GM12875 (cell line): ENCODE data around the gene NAIF1.
A peak's percentile ranks its signal among the peaks of the same experiment; 100 is the strongest.

Source experiments
- H3K4me3 ChIP-seq: one replicate; pipeline ENCODE4 v1.5.1; 2011; ENCODE audit warnings: low read depth, low read length, control low read depth
- TF ChIP-seq, protein P1 (sequence below): IDR thresholded peaks from 2 replicates; pipeline ENCODE4 v1.5.1; 2011; ENCODE audit warnings: low read depth, mild to moderate bottlenecking, control low read depth, inconsistent platforms, low read length, moderate library complexity, borderline replicate concordance; ENCODE audit not compliant: insufficient read depth

NAIF1 gene

DNA sequence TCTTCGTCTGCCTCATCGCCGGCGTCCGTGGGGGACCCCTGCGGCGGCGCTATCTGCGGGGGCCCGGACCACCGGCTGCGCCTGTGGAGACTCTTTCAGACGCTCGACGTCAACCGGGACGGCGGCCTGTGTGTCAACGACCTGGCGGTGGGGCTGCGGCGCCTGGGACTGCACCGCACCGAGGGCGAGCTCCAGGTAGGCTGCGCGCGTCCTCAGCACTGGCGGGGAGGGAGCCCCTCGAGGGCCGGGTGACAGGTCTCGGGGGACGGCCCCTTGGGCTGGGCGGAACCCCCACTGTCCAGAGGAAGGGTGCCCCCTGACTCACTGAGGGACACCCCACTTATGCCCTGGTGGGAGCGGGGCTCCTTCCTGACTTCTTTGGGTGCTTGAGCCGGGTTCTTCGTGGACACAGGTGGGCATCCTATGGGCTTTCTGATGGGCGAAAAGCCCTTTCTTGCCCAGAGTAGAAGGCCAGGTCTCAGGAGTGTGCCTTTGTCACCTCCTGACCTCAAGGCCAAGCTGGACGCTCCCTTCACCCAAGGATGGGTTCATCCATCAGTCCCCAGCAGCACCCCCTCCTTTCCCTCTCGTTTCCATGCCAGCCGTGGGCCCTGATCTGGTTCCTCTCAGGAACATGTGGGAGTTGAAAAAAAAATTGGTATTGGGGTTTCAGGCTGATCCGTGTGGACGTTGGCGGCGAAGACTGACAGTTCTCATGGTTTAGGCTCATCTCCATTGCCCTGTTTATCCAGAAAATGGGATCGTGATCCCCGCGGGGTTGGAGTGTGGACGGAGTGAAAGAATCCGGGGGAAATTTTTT lies 1.5 kb upstream of the NAIF1 start:
- TF ChIP-seq, protein P1, sequence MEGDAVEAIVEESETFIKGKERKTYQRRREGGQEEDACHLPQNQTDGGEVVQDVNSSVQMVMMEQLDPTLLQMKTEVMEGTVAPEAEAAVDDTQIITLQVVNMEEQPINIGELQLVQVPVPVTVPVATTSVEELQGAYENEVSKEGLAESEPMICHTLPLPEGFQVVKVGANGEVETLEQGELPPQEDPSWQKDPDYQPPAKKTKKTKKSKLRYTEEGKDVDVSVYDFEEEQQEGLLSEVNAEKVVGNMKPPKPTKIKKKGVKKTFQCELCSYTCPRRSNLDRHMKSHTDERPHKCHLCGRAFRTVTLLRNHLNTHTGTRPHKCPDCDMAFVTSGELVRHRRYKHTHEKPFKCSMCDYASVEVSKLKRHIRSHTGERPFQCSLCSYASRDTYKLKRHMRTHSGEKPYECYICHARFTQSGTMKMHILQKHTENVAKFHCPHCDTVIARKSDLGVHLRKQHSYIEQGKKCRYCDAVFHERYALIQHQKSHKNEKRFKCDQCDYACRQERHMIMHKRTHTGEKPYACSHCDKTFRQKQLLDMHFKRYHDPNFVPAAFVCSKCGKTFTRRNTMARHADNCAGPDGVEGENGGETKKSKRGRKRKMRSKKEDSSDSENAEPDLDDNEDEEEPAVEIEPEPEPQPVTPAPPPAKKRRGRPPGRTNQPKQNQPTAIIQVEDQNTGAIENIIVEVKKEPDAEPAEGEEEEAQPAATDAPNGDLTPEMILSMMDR = no peak
- peak overlapping the region; percentile 87 for H3K4me3 ChIP-seq

- H3K4me3 ChIP-seq = peak within 1 kb of the TSS; percentile 87
- TF ChIP-seq, protein P1 = no peak
These were observed 695 bp upstream of the NAIF1 start, which contains the start of gene SLC25A25 for GRCh38 chr9:128067645-128068385. TSS of gene SLC25A25 (plus strand) at chr9:128068232. CDS start at chr9:128068320, 88 bp downstream.

DNA sequence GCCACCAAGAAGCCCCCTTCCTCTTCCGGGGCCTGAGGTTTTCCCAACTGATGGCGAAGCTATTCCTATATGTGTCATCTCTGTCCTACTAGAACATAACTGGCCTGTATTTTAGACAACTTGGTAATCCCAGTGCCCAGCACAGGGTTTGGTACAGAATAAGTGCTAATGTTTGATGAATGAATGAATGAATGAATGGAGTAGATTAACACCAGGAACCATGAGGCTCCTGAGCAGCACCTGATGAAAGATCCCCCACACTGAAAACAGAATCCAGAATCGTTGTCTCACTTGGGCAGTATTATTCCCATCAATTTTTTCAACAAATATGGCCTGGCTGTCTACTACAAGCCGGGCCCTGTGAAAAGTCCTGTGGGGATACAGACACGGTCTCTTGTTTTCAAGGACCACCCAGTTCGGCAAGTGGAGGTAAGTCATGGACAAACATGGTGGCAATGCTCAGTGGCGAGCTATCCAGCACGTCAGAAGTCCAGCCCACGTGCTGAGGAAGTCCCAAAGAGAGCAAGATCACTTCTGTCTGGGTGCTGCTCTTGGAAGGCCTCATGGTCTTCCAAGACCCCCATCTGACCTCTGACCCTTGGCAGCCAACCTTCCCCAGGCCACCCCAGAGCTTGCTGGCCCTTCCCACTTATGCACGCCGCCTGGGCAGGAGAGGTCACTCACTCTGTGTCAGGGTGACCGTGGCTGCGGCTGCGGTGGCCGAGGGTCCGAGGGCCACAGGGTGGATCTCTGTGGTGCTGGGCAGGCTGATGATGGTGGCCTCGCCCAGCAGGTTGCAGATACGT lies 1.0 kb downstream of the NAIF1 start:
- TF ChIP-seq, protein P1 = no peak
- peak overlapping the region; percentile 49 for H3K4me3 ChIP-seq

DNA sequence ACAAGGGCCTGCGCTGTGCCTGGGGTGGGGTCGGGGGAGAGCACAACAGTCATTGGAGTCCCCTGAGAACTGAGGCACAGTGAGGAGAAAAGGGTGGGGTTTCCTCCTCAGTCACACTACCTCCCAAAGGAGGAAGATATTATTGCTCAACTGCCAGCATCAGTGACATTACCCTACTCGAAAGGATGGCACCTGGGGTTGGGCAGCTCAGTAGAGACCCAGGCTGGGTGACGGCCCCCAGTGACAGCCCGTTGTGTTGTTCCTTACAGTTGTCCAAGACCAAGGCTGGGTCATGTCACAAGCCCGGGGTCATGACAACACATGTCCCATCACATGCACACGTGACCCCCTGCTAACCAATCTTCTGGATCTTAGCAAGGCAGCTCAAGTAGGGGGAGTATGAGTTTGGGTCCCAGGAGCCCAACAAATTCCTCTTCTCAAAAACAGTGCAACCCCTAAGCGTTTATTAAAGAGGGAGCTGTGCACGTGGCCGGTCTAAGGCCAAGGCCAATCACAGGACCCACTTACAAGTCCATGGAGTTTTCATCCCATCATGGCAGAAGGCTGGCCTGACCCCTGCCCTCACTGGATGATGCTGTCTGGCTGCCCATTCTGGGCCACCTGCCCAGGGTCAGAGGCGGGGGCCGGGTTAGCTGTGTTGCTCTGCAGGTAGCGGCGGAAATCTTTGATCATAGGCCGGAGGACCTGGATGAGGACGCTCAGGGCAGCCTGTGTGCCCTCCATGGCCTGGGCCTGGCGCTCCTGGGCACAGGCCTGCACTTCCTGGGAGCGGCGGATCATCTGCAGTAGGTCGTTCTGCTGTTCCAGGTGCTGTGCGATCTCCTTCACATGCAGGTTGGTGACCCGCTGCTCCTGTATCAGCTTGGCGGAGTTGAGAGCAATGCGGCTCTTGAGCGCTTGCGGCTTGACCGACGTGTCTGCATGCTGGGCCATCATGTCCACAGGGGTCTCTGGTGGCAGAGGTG lies 4.0 kb downstream of the NAIF1 start:
- TF ChIP-seq, protein P1 = no peak
- no peak overlapping the region for H3K4me3 ChIP-seq

DNA sequence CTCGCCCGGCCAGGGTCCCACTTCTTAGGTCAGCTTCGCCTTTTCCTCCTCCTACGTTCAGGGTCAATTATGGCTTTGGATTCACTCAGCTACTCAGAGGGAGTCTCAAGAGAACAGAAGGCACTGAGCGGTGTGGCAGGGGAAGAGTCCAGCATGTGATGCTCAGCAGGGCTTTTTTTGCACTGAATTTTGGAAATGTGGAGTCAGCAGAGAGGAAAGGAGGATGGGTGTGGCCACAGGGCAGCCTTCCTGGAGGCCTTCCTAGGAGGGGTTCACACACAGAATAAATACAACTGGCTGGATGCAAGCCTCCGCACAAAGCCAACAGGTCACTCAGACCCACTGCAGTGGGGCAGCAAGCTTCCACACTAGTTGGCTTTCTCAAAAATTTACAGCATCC lies 4.8 kb downstream of the NAIF1 start:
- TF ChIP-seq, protein P1 = no peak
- no peak overlapping the region for H3K4me3 ChIP-seq

DNA sequence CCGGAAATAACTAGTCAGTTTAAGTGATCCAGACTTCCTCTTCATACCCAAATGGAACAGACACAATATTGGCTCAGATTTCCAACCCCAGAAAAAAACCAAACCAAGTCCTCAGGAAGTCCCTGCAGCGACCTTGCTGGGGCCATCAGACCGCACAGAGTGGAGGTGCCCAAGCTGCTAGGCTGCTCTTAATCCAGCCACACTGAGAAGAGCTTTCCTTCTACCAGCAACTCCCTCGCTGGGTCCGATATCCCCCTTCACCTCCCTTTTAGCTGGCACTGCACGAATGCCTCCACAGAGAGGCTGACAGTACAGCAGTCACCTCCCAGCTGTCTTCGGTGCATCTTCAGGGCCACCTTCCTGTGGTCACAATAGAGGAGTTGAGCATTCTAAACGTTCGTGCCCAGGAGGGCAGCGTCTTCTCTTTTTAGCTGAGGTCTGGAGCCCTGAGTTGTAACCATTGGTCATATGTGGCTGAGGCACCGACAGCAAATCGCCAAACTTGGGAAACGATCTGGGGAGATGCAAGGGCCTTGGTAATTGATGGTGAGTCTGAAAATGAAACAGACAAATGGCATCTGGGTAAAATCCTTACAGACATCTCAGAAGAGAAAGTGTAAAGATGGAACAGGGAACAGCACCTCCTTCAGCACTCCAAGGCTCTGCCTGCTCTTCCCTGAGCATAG lies 5.7 kb downstream of the NAIF1 start:
- TF ChIP-seq, protein P1 = no peak
- H3K4me3 ChIP-seq = no peak overlapping the region
